ENCODE data around the gene ZNF142.

The ZNF142 gene

DNA sequence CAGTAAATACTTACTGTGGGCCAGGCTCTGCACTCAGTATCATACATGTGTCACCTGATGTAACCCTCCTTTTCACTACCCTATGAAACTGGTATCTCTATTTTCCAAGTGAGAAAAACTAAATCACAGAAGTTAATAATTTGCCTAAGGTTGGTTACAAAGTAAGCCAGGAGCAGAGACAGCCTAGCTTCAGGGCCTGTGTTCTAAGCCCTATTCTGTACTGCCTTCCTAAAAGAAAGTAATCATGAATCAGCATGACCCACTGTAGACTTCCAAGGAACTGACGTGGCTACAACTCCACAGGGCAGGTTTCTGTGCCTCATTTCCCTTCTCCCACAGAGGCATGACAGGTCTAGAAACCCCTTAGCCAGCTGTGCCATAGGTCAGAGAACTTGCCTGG is 14.3 kb downstream of the ZNF142 start:
- DNase-seq: no peak

DNA sequence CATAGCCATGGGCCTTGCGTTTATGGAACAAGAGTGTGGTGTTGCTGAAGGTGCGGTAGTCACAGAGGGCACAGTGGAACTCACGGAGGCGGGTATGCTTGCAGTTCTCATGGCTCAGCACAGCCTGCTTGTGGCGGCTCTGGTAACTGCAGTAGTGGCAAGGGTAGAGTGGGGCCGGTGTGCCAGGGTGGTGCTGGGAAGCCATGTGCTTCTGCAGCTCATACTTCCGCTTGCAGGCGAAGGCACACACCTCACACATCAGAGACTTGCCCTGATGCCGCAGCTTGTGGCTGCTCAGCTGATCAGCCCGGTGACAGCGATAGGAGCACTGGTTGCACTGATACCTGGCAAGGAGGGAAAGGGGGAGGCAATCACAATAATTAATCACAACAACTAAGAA is 14.7 kb downstream of the ZNF142 start:
- DNase-seq: no peak

DNA sequence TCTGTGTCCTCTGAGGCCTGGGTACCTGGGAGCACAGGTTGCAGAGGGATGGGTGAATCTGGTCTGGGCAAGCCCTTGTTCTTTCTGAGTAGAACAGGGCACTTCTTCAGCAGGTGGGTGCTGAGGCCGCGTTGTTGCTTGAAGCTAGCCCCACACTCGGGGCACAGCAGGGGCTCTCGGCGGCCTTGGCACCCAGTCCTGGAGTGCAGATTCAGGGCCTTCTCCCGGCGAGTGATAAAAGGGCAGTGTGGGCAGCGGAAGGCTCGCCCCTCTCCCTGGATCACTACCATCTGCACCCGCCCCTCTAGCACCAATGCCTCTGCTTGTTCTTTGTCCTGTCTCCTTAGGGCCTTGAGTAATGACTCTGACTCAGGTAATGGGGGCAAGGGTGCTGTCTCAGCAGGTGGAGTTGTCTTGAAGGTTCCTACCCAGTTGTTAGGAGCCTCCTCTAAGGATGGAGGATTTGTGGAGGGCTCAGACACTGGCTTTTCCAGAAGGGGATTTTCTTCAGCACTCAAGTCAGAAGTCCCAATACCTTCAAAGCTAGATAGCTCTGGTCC is 15.6 kb downstream of the ZNF142 start:
- DNase-seq: no peak

DNA sequence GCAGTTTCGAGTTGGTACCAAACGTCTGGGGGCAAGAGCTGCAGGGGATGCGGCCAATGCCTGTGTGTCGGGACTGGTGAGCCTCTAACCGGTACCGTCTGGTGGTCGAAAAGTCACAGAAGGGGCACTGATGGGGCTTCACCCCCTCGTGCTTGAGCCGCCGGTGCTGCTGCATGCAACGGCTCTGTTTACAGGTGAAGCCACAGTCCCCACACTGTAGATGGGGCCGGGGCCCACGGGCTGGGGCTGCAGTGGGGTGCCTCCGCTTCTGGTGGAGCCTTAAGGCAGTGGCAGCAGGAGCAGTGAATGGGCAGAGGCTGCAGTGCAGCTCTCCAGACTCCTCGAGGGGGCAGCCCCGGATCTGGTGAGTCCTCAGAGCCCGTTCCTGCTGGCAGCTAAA is 16.6 kb downstream of the ZNF142 start:
- no peak for DNase-seq

DNA sequence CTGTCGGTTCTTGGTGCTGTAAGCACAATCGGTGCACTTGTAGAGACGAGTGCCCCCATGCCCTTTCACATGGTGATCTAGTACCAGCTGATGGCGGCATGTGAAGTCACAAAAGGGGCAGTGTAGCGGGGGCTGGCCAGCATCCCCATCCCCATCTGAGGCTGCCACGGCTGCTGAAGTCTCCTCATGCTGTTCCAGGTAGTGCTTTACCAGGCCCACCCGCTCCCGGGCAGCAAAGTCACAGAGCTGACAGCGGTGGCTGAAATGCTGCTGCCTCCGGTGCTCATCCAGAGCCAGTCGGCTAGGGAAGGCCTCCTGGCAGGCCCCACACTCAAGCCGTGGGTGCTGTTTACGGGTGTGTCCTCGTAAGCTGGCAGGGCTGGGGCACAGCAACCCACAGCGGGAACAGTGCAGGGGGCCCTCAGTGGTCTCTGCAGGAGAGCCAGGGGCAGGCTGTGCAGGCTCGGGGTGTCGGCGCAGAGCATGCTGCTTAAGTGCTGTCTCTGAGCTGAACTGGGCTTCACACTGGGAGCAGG is 17.2 kb downstream of the ZNF142 start:
- DNase-seq: no peak

DNA sequence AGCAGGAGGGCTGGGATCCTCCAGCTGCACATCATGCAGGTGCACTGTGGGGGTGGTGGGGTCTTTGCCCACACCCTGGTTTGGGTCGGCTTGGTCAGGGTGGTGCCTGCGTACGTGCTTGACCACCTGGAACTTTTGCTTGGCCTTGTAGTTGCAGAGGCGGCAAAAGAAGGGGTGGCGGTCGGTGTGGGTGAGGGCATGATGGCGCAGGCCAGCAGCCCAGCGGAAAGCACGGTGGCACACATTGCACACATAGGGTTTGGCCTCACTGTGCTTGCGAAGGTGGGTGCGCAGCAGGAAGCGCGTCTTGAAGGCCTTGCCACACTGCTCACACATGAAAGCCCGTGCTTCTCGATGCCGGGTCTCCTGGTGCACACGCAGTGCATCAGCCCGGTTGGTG is 21.1 kb downstream of the ZNF142 start:
- no peak for DNase-seq

DNA sequence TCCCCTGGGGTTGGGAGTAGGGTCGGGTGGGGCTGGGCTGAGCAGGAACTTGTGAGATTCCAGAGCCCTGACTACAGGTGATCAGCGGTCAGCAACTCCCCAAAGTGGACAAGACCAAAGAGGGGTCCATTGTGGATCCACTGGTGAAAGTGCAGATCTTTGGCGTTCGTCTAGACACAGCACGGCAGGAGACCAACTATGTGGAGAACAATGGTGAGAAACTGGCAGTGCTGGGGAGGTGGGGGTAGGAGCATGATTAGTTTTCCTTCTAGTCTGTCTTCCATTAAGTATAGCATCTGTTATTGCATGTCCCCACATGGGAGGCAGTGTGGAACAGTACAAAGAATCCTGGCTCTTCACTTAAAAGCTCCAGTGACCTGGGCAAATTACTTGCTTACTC is 23.7 kb downstream of the ZNF142 start:
- DNase-seq: no peak

DNA sequence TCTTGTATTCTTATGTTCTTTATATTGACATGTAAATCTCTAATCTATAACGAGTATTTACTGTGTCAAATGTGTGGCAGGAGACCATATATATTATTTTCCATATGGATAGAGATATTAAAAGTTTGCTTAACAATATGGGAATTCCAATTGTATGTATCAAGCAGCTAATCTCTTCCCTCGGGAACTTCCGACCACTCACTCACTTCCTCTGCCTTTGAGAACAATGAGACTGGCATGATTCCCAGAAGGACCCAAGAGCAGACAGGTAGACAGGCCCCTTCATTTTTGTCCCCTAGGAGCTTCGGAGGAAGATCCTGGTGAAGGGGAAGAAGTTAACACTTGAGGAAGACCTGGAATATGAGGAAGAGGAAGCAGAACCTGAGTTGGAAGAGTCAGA is 27.6 kb downstream of the ZNF142 start:
- DNase-seq: no peak

DNA sequence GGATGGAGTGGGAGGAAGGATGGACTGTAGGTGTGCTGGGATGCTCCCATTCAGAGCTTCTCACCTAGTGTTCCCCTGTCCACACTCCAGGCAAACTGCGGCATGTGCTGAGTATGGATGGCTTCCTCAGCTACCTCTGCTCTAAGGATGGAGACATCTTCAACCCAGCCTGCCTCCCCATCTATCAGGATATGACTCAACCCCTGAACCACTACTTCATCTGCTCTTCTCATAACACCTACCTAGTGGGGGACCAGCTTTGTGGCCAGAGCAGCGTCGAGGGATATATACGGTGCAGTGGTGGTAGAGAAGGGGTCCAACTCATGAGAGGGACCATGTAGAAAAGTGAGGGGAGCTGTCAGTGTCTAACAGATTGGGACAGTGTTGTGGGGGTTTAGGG is 31.5 kb downstream of the ZNF142 start:
- no peak for DNase-seq

DNA sequence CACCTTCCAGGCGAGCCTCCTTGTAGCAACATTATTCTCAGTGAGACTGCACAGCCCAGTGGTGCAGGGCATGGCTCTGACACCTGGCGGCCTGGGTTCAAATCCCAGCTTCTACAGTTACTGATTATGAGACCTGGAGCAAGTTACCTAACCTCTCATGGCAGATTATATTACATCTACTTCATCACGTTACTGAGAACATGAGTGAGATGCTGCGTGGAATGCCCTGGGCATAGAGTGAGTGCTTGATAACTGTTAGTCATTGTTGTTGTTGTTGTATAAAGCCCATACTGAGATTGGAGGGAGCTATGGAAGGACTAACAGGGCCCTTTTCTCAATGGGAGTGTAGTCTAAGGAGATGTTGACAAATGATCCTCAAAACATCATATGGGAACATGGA is 33.1 kb downstream of the ZNF142 start:
- DNase-seq: no peak

DNA sequence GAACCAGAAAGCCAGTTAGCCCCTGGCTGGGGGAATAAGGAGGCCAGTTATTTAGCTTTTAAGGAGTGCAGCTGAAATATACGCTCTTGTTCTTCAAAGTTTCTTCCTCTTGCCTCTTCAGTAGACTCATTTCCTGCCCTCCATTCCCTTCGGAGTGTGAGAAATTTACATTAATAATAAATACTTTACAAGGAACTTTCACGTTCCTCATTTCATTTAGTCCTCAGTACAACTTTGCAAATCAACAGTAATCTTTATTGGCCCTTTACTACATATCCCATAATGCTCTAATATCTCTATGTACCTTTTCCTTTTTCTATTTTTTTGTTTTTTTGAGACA is 36.1 kb downstream of the ZNF142 start:
- no peak for DNase-seq

DNA sequence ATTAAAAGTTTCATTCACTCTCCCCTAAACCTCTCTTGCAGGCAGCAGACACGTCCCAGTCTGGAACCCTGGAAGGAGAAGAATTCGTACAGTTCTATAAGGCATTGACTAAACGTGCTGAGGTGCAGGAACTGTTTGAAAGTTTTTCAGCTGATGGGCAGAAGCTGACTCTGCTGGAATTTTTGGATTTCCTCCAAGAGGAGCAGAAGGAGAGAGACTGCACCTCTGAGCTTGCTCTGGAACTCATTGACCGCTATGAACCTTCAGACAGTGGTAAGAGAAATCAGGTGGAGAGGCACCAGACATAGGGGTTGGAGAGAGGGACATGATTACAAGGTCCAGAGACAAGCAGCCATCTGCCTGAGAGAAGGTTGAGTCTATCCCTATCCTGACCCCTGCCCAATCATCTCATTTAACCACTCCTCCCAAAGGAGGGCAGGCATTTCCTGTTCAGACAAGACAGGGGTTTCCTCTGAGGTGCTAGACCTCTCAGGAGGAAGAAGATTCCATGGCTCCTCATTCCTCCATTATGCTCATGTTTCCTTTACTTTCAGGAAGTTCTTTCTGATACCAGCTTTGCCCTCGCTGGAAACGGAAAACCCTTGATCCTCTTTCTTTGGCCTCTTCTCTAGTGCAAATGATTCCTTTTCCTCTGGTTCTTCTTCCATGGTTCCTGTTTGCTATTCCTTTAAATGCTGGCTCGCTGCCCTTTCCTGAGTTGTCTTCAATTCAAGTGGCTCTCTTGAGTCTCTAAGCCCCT is 36.6 kb downstream of the ZNF142 start:
- DNase-seq: no peak

DNA sequence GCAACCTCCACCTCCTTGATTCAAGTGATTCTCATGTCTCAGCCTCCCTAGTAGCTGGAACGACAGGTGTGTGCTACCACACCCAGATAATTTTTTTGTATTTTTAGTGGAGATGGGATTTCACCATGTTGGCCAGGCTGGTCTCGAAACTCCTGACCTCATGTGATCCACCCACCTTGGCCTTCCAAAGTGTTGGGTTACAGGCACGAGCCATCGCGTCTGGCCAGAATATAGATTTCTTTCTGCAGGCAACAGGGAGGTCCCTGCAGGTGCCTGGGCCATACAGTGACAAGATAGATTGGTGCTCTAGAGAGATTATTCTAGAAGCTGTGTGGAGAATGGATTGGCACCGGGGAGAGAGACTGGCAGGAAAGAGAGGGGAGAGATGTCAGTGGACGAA is 38.4 kb downstream of the ZNF142 start:
- no peak for DNase-seq

DNA sequence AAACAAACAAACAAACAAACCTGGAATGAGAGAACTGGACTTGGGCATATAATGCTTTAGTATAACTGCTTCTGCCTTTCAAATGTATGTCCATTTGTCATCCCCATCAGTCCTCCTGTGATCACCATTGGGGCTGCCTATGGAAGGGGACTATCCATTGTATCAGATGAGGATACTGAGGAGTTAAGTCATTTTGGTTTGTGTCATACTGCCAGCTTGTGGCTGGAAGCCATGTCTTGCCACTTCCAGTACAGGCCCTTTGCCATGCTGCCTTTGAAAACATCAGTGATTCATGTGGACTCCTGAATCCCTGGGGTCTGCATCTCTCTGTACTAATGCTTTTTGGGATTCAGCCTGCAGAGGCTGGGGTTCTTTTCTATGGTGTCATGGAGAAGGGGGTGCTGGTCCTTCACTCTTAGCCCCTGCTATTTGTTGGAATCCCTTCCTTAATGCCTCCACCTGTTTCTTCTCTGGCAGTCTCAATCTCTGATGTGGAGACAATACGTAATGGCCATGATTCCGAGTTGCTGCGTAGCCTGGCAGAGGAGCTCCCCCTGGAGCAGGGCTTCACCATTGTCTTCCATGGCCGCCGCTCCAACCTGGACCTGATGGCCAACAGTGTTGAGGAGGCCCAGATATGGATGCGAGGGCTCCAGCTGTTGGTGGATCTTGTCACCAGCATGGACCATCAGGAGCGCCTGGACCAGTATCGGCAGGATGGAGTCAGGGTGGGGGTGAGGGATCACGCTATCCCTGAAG is 41.1 kb downstream of the ZNF142 start:
- no peak for DNase-seq

DNA sequence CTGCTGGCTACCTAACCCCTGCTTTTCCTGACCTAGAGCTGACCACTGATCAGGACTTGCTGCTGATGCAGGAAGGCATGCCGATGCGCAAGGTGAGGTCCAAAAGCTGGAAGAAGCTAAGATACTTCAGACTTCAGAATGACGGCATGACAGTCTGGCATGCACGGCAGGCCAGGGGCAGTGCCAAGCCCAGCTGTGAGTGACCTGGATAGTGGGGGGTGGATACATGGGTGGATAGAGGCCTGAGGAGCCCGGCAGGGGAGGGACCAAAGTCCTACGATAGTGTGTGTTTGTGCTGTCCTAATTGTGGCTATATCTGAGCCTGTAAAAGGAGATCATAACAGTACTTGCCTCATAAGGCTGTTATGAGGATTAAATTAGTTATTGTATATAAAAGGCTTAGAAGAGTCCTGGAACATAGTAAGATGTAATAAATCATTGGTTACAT is 43.5 kb downstream of the ZNF142 start:
- DNase-seq: no peak

DNA sequence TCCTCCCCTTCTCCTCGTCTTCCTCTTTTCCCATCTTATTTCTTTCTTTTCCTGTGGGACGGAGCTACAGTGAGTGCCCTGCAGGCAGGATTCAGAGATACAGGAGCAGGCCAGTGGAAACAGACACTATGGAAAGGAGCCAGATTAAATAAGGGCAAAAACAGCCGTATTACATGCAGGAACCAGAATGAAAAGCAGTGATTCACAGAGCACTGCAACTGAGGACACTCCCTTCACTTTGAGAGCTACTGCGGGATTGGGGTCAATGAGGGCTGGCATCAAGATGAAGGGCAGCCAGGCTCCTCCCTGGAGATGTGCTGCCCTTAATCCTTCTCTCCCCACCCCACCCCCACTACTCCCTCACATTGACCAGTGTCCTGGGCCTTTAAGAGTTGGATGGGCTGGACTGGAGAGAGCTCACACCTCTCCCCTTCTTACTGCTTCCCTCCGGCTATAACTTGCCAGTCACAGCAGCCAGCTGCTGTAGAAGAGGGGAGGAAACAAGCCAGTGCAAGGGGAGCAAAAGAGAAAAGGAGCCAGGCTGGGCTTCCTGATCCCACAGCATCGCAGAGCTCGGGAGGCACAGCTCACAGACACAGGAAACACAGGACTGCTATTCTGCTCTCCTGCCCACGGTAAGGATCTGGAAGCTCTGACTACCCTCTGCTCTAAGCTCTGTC is 51.8 kb downstream of the ZNF142 start, which contains the start of gene PLCD4:
PLCD4 (plus strand) TSS at position 464 of the 680 bp plus-strand sequence. CDS start 7,841 bp downstream, outside the sequence.
- no peak for DNase-seq

DNA sequence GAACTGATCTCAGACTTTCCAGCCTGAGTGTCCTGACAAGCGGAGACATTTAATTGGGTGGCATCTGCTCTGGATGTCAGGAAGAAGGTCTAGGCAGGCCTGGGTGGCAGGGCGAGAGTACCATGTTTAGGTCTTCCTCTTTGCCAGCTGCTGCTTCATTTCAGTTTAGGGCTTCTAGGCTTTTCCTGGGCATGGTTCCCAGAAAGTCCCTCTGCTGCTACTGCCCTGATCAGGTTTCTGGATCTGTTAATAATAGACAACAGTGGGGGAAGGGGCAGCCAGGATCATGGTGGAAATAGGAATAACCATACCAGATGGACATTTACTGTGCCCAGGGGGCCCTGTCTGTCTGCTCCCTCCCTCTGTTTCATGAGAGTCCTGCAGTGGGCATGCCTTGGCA is 54.0 kb downstream of the ZNF142 start:
- DNase-seq: no peak
